Measurements from ENCODE around the gene VRK3. TPM values are rescaled to one million over a fixed set of nuclear protein-coding genes. Genes with fewer than 3 reads are reported as not detected.

Gene VRK3
- total RNA-seq, 1 donor from 2014 or later = 43.4 TPM

DNA sequence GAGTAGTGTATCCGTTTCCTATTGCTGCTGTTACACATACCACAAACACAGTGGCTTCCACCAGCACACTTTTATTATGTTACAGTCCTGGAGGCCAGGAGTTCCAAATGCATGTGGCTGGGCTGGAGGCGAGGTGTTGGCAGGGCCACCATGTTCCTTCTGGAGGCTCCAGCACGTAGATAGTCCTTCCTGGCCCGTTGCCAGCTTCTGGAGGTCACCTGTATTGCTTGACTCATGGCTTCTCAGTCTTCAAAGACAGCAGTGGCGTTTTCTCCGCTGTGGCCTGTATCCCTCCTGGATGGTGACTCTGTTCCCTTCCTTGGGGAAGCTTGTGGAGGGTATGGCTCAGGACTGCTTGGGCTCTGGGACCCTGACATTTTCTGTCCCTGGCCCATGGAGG, 15.8 kb upstream of the VRK3 start:
- Mint-ChIP-seq H3K27me3 (ENCODE audit: low read depth) (no peaks in the 10 kb centered on the region), H3K9me3 (peaks cover 29% of the 10 kb centered on the region), H3K4me1 (no peaks in the 10 kb centered on the region), H3K27ac (ENCODE audit: unreplicated experiment) (no peak overlapping the region), H3K4me3 (no peak overlapping the region), H3K36me3 (ENCODE audit: low read depth) (peaks cover 69% of the 10 kb centered on the region)
- TF ChIP-seq, protein P1, sequence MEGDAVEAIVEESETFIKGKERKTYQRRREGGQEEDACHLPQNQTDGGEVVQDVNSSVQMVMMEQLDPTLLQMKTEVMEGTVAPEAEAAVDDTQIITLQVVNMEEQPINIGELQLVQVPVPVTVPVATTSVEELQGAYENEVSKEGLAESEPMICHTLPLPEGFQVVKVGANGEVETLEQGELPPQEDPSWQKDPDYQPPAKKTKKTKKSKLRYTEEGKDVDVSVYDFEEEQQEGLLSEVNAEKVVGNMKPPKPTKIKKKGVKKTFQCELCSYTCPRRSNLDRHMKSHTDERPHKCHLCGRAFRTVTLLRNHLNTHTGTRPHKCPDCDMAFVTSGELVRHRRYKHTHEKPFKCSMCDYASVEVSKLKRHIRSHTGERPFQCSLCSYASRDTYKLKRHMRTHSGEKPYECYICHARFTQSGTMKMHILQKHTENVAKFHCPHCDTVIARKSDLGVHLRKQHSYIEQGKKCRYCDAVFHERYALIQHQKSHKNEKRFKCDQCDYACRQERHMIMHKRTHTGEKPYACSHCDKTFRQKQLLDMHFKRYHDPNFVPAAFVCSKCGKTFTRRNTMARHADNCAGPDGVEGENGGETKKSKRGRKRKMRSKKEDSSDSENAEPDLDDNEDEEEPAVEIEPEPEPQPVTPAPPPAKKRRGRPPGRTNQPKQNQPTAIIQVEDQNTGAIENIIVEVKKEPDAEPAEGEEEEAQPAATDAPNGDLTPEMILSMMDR (conservative IDR thresholded peaks at IDR 0.05) = no peak
- no peak for DNase-seq (ENCODE audit: low read depth, low spot score)

DNA sequence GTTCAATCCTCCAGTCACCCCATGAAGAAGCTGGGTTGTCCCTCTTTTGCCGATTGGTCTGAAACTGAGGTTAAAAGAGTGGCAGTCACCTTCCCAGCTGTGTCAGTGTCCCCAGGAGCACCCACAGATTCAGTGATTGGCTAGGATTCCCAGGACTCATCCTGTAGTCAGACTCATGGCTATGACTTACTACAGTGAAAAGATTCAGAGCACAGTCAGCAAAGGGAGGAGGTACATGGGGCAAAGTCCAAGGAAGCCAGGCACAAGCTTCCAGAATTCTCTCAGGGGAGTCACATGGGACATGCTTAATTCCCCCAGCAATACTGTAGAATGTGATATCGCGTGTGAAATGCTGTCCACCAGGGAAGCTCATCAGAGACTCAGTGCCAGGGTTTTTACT, 14.8 kb upstream of the VRK3 start:
- Mint-ChIP-seq H3K4me3 (no peak overlapping the region), H3K27ac (ENCODE audit: unreplicated experiment) (no peak overlapping the region), H3K27me3 (ENCODE audit: low read depth) (no peaks in the 10 kb centered on the region), H3K4me1 (no peaks in the 10 kb centered on the region), H3K9me3 (peaks cover 20% of the 10 kb centered on the region), H3K36me3 (ENCODE audit: low read depth) (peaks cover 64% of the 10 kb centered on the region)
- DNase-seq (ENCODE audit: low read depth, low spot score) = no peak
- TF ChIP-seq, protein P1 (conservative IDR thresholded peaks at IDR 0.05) = no peak

DNA sequence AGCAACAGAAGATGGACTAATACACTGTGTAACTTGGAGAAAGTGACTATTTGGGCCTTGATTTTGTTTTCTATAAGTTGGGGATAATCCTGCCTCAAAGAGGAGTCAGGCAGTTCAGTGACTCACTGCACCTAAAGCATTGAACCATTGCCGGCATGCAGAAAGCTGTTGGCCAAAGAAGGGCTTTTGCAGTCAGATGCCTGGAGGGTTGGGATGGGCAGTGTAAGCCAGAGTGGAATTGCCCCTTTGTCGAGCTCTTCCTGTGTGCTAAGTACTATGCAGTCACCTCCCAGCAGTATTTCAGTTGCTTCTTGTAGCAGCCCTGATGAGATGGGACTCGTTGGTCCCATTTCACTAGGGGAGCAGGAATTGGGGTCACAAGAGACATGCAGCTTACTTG, 11.7 kb upstream of the VRK3 start:
- TF ChIP-seq, protein P1 (conservative IDR thresholded peaks at IDR 0.05) = no peak
- DNase-seq (ENCODE audit: low read depth, low spot score) = no peak
- Mint-ChIP-seq H3K4me1 (no peaks in the 10 kb centered on the region), H3K27me3 (ENCODE audit: low read depth) (no peaks in the 10 kb centered on the region), H3K27ac (ENCODE audit: unreplicated experiment) (no peak overlapping the region), H3K4me3 (no peak overlapping the region), H3K9me3 (no peaks in the 10 kb centered on the region), H3K36me3 (ENCODE audit: low read depth) (peaks cover 60% of the 10 kb centered on the region)

DNA sequence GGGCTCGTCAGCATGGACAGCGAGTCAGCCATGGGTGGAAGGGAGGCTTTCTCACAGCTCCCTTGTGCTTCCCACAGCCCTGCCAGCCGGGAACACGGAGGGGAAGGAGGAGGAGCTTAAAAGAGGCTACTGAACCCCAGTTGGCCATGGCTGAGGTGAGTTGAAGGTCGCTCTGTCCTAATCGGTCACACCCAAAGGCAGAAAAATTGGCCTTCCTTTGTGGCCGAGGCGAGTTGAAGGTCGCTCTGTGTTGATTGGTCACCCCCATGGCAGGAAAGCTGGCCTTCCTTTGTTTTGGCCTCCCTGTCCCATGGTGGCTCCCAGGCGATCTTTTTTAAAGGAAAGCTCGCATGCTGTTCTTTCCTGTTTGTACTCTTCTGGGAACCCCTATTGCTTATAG, 5.8 kb upstream of the VRK3 start:
- TF ChIP-seq, protein P1 (conservative IDR thresholded peaks at IDR 0.05) = no peak
- DNase-seq (ENCODE audit: low read depth, low spot score) = no peak
- Mint-ChIP-seq H3K27me3 (ENCODE audit: low read depth) (no peaks in the 10 kb centered on the region), H3K27ac (ENCODE audit: unreplicated experiment) (no peak overlapping the region), H3K4me1 (peaks cover 16% of the 10 kb centered on the region), H3K9me3 (peaks cover under 1% of the 10 kb centered on the region), H3K4me3 (peak overlapping the region; percentile 8), H3K36me3 (ENCODE audit: low read depth) (peaks cover 43% of the 10 kb centered on the region)

DNA sequence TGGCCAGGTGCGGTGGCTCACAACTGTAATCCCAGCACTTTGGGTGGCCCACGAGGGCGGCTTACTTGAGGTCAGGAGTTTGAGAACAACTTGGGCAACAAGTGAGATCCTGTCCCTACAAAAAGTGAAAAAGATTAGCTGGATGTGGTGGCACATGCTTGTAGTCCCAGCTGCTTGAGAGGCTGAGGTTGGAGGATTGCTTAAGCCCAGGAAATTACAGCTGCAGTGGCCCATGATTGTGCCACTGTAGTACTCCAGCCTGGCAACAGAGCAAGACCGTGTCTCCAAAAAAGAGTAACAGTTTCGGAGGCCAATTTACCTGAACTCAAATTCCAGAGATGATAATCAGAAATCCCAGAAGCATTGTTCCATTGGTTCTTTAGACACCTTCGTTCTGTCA, 5.1 kb upstream of the VRK3 start:
- Mint-ChIP-seq H3K9me3 (peaks cover 2% of the 10 kb centered on the region), H3K27ac (ENCODE audit: unreplicated experiment) (no peak overlapping the region), H3K27me3 (ENCODE audit: low read depth) (no peaks in the 10 kb centered on the region), H3K36me3 (ENCODE audit: low read depth) (peaks cover 41% of the 10 kb centered on the region), H3K4me1 (peaks cover 23% of the 10 kb centered on the region), H3K4me3 (no peak overlapping the region)
- no peak for DNase-seq (ENCODE audit: low read depth, low spot score)
- TF ChIP-seq, protein P1 (conservative IDR thresholded peaks at IDR 0.05) = no peak

DNA sequence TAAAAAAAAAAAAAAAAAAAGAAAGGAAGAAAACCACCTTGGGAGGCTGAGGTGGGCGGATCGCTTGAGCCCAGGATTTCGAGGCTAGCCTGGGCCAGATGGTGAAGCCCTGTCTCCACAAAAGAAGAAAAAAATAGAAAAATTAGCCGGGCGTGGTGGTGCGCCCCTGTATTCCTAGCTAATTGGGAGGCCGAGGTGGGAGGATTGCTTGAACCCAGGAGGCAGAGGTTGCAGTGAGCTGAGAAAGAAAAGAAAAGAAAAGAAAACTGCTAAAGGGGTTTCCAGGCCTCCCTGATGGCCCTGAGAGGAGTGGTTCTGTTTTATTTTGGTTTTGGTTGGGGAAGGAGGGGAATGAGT, 1.4 kb upstream of the VRK3 start:
- H3K27ac Mint-ChIP-seq (ENCODE audit: unreplicated experiment) = peak overlapping the region; percentile 27
- DNase-seq (ENCODE audit: low read depth, low spot score) = no peak
- H3K36me3 Mint-ChIP-seq (ENCODE audit: low read depth) = peaks cover 10% of the 10 kb centered on the region
- peaks cover 33% of the 10 kb centered on the region for H3K4me1 Mint-ChIP-seq
- TF ChIP-seq, protein P1 (conservative IDR thresholded peaks at IDR 0.05) = no peak
- peaks cover 2% of the 10 kb centered on the region for H3K9me3 Mint-ChIP-seq
- H3K4me3 Mint-ChIP-seq = peak overlapping the region; percentile 98
- no peaks in the 10 kb centered on the region for H3K27me3 Mint-ChIP-seq (ENCODE audit: low read depth)

Measured in neural crest cell (in vitro differentiated cells).